ENCODE measurements around the gene TPST1. TPM values are rescaled to one million over a fixed set of nuclear protein-coding genes. Genes with fewer than 3 reads are reported as not detected.

TPST1 gene
- polyA plus RNA-seq, 1 donor (not counting 4 experiments of a cell fraction or from before 2014, with no cell fraction given): 48.5 TPM

DNA sequence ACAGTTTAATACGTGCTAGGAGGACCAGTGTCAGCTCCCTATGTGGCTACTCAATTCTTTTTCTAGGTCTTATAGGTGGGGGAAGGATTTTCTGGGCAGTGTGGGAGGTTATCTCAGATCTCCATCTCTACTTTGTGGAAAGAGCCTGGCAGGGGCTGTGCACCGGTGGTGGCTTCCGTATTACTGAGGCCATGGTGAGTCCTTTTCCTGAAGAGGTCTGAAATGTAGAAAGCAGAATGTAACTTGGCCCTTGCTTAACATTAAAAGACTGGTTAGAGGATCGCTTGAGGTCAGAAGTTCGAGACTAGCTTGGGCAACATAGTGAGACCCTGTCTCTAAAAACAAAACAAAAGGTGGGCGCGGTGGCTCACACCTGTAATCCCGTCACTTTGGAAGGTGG is 2.7 kb upstream of the TPST1 start:
- FAIRE-seq (no peak), DNase-seq (ENCODE audit: low read depth, low spot score) (no peak)
- H3K36me3 ChIP-seq (ENCODE audit: control insufficient read depth in 2 of 2, extremely low read depth in 1 of 2, insufficient read depth in 2 of 2, low read length in 2 of 2): no peaks in the 10 kb centered on the region
- no peak overlapping the region for H3K4me3 ChIP-seq (ENCODE audit: control insufficient read depth in 2 of 3, extremely low read depth in 1 of 3, insufficient read depth in 2 of 3, low read depth in 1 of 3, low read length in 3 of 3)
- TF ChIP-seq, protein P1, sequence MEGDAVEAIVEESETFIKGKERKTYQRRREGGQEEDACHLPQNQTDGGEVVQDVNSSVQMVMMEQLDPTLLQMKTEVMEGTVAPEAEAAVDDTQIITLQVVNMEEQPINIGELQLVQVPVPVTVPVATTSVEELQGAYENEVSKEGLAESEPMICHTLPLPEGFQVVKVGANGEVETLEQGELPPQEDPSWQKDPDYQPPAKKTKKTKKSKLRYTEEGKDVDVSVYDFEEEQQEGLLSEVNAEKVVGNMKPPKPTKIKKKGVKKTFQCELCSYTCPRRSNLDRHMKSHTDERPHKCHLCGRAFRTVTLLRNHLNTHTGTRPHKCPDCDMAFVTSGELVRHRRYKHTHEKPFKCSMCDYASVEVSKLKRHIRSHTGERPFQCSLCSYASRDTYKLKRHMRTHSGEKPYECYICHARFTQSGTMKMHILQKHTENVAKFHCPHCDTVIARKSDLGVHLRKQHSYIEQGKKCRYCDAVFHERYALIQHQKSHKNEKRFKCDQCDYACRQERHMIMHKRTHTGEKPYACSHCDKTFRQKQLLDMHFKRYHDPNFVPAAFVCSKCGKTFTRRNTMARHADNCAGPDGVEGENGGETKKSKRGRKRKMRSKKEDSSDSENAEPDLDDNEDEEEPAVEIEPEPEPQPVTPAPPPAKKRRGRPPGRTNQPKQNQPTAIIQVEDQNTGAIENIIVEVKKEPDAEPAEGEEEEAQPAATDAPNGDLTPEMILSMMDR (optimal IDR thresholded peaks at IDR 0.05 in 1 of 3, IDR thresholded peaks at IDR 0.05 in 1 of 3, conservative IDR thresholded peaks at IDR 0.05 in 1 of 3; ENCODE audit: extremely low read depth in 1 of 3, insufficient read depth in 2 of 3, low read length in 3 of 3): no peak
- TF ChIP-seq EZH2 (IDR thresholded peaks at IDR 0.05; ENCODE audit: low read length): no peak
- no peak overlapping the region for H3K27ac ChIP-seq (ENCODE audit: control insufficient read depth, insufficient read depth, low read length)
- H3K4me1 ChIP-seq (ENCODE audit: control insufficient read depth, extremely low read depth, insufficient read depth, low read length): peaks cover 10% of the 10 kb centered on the region
- H3K9me3 ChIP-seq (ENCODE audit: control insufficient read depth, low read depth, low read length): no peaks in the 10 kb centered on the region
- H3K9ac ChIP-seq (ENCODE audit: control insufficient read depth, extremely low read depth, insufficient read depth, low read length): no peak overlapping the region
- H3K4me2 ChIP-seq (ENCODE audit: control insufficient read depth, extremely low read depth, insufficient read depth, low read depth, low read length): no peak overlapping the region
- H3K27me3 ChIP-seq (ENCODE audit: control insufficient read depth, extremely low read depth, insufficient read depth, low read length): no peaks in the 10 kb centered on the region
- dilution Hi-C loops (cut with MboI; ENCODE audit: extremely low pct_ligation_motif_present, low sequenced_read_pairs): no loop called here
- H4K20me1 ChIP-seq (ENCODE audit: control insufficient read depth, extremely low read depth, insufficient read depth, low read length): no peaks in the 10 kb centered on the region
- no peak overlapping the region for H2AFZ ChIP-seq (ENCODE audit: control insufficient read depth, low read length)
- no peaks in the 10 kb centered on the region for H3K9me1 ChIP-seq (ENCODE audit: control insufficient read depth, extremely low read depth, insufficient read depth, low read length)
- H3K79me2 ChIP-seq (ENCODE audit: control insufficient read depth, insufficient read depth, low read length): peaks cover 11% of the 10 kb centered on the region

DNA sequence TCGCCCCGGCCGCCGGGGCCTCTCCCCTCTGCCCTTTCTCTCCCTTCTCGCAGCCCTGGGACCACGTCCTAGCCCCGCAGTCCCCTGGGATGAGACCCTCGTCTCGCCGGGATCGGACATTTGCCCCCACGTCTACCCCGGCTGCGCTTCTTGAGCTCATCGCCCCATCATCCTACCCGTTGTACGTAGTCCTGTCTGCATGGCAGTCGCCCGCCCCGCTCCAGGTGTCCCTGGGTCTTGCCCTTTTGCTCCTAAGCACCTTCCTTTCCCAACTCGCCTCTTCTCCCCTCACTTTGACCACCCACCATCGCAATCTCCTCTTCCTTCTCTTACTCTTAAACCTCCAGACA is 582 bp downstream of the TPST1 start:
- Histone ChIP-seq H3K4me2 (ENCODE audit: control insufficient read depth, extremely low read depth, insufficient read depth, low read depth, low read length) (peak overlapping the region; percentile 94), H3K36me3 (ENCODE audit: control insufficient read depth in 2 of 2, extremely low read depth in 1 of 2, insufficient read depth in 2 of 2, low read length in 2 of 2) (peaks cover 0 to 3% of the 10 kb centered on the region in 2 experiments), H4K20me1 (ENCODE audit: control insufficient read depth, extremely low read depth, insufficient read depth, low read length) (no peaks in the 10 kb centered on the region), H3K9me3 (ENCODE audit: control insufficient read depth, low read depth, low read length) (no peaks in the 10 kb centered on the region), H3K4me3 (ENCODE audit: control insufficient read depth in 2 of 3, extremely low read depth in 1 of 3, insufficient read depth in 2 of 3, low read depth in 1 of 3, low read length in 3 of 3) (peak overlapping the region; percentile 75 to 95 (median 77)), H3K9me1 (ENCODE audit: control insufficient read depth, extremely low read depth, insufficient read depth, low read length) (no peaks in the 10 kb centered on the region), H3K9ac (ENCODE audit: control insufficient read depth, extremely low read depth, insufficient read depth, low read length) (peak overlapping the region; percentile 70), H3K79me2 (ENCODE audit: control insufficient read depth, insufficient read depth, low read length) (peaks cover 19% of the 10 kb centered on the region), H2AFZ (ENCODE audit: control insufficient read depth, low read length) (peak overlapping the region; percentile 80), H3K27me3 (ENCODE audit: control insufficient read depth, extremely low read depth, insufficient read depth, low read length) (no peaks in the 10 kb centered on the region), H3K27ac (ENCODE audit: control insufficient read depth, insufficient read depth, low read length) (peak overlapping the region; percentile 66), H3K4me1 (ENCODE audit: control insufficient read depth, extremely low read depth, insufficient read depth, low read length) (peaks cover 10% of the 10 kb centered on the region)
- DNase-seq (ENCODE audit: low read depth, low spot score) (no peak), FAIRE-seq (no peak)
- TF ChIP-seq, protein P1 (optimal IDR thresholded peaks at IDR 0.05 in 1 of 3, IDR thresholded peaks at IDR 0.05 in 1 of 3, conservative IDR thresholded peaks at IDR 0.05 in 1 of 3; ENCODE audit: extremely low read depth in 1 of 3, insufficient read depth in 2 of 3, low read length in 3 of 3): no peak
- no peak for TF ChIP-seq EZH2 (IDR thresholded peaks at IDR 0.05; ENCODE audit: low read length)
- dilution Hi-C loops (cut with MboI; ENCODE audit: extremely low pct_ligation_motif_present, low sequenced_read_pairs): no loop called here

Data from keratinocyte (primary cell).